Activated CD8-positive, alpha-beta memory T cell treated with anti-CD3 and anti-CD28 coated beads, Interleukin-2, amount 50 U/mL, for 4 hours (primary cell): ENCODE measurements around the gene NEK2.
"Not testable (repeated sequence)": the region's sequence is repeated elsewhere in the genome, so short reads cannot be mapped to it uniquely, and the experiment has no call there.

Experiments used
- DNase-seq: peaks from one replicate; pipeline ENCODE4 v3.0.0-alpha.2; 2020

Gene NEK2

DNA sequence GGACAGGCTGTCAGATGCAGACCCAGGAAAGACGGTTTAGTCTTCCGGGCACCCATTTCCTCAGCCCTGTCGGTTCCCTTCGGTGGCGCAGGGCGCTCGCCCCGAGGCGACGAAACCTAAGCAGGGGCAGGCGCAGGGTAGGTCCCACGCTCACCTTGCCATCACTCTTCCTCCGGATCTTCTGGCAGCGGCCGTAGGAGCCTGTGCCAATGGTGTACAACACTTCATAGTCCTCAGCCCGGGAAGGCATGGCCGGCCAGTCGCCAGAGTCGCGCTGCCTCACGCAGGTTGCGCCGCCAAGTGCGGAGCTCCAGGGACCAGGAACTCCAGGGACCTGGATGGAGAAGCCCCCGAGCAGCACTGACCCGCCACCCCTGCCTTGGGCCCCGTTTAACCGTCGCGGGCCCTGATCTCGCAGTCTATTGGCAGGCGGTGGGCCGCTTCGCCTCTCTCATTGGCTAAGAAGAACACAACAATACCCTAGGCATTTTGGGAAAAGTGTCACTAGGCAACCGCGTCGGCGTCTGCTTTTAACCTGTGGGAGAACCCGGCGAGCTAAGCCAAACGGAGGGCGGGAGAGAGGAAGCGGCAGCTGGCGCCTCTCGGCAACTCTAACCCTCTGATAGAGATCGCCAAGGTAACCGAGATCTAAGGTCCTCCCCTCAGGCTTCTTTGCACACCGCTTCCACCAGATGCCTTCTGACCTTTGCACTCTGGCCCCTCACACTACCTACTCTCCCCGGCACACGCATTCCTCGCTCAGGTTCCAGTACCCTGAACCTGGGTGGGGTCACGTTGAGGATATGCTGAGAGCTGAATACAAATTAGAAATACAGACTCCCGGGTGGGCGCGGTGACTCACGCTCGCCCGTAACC is at the start of gene NEK2:
Gene NEK2, minus strand, starts transcription at position 392 of the 876 bp plus-strand sequence. Its CDS starts 142 bp downstream, at position 250.
- DNase-seq: peak; percentile 79

GRCh38 chr1:211724687-211725196 is 49.3 kb upstream of the NEK2 start:
- DNase-seq: no peak

DNA sequence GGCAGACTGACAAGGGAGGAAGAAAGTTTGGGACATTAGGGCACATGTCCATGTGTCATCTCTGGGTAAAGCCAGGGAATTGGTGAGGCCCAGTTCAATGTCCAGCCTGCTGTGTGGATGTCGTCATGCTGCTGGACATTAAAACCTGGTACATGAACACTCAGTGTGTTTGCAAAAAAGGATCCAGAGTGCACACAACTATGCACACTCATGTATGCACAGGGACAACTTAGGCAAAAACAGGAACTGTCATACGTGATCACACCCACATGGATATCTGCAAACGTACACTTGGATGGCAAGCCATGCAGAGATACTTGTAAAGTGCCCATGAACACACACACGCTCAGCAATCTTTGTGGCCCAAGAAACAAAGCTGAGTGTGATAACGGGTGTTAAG is 47.9 kb upstream of the NEK2 start:
- DNase-seq: no peak

- no peak for DNase-seq
Observed at GRCh38 chr1:211722277-211723175, 47.1 kb upstream of the NEK2 start.

GRCh38 chr1:211716555-211716954 is 41.1 kb upstream of the NEK2 start:
- not testable (repeated sequence) for DNase-seq

- no peak for DNase-seq
Observed at GRCh38 chr1:211715971-211716370, 40.5 kb upstream of the NEK2 start.

DNA sequence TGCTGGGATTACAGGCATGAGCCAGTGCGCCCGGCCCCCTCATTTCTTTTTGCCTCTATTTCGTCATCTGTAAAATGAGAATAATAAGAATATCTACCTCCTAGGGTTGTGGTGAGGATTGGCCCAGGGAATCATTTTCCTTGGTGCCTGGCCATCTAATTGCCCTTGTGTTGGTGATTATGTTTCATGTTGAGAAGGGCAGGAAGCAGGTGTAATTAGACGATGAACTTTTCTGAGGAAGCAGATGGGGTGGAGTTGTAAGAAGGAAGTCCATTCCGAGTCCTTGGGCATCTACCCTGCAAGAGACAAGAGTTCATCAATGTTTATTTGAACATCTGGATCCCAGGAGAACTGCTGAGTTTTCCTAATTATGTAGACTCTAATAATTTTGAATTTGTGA is 38.7 kb upstream of the NEK2 start:
- DNase-seq: no peak

DNA sequence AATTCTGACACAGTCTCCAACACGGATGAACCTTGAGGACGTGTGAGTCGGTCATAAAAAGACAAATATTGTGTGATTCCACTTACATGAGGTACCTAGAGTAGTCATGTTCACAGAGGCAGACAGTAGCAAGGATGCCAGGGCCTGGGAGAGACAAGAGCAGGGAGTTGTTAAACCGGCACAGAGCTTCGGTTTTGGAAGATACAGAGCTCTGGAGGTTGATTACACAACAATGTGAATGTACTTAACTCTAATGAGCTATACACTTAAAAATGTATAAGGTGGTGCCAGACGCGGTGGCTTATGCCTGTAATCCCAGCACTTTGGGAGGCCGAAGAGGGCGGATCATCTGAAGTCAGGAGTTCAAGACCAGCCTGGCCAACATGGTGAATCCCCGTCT is 37.8 kb upstream of the NEK2 start:
- no peak for DNase-seq

DNA sequence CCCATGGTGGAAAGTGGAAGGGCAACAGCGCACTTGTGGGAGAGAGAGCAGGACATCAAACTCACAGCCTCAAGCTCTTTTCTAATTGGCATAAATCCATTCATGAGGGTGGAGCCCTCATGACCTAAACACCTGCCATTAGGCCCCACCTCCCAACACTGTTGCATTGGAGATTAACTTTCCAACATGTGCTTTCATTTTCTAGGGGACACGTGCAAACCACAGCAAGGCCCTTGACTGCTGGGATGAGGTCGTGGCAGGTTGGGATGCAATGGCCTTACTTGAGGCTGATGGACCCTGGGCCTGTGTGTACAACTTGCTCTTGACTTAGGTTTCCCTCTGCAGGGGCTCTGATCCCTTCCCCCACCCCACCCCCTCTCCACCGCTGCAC is 35.9 kb upstream of the NEK2 start:
- no peak for DNase-seq

DNA sequence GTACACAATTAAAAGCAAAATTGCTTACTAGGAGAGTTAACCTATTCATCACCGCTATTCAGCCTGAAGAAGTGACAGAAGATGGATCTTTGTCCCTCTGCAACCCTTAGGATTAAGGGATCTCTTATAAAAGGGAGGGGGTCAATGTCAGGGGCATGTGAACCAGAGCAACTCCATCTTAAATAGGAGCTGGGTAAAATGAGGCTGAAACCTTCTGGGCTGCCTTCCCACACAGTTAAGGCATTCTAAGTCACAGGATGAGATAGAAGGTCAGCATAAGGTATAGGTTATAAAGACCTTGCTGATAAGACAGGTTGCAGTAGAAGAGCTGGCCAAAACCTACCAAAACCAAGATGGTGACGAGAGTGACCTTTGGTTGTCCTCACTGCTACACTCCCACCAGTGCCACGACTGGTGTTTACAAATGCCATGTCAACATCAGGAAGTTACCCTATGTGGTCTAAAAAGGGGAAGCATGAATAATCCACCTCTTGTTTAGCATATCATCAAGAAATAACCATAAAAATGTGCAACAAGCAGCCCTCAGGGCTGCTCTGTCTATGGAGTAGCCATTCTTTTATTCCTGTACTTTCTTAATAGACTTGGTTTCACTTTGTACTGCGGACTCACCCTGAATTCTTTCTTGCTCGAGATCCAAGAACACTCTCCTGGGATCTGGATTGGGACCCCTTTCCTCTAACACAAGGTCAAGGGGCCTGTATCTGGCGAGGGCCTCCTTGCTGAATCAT is 35.3 kb upstream of the NEK2 start:
- no peak for DNase-seq

- no peak for DNase-seq
Observed at GRCh38 chr1:211708926-211709325, 33.5 kb upstream of the NEK2 start.

DNA sequence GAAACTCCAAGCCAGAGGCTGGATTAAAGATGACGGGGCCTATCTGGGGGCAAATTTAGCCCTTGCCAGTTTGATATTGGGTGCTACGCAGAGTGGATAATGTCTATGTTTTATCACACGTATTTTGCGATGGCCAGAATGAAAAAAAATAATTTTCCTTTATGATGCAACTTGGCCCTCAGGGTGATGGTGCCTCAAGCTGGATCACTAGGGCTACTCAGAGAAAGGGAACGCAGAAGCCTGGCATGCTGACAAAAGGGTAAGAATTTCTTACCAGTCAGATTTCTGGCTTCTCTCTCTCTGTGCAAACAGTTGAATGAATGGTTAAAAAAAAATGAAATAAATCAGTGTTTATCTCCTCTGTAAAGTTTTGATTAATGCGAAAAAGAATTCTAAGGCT is 32.6 kb upstream of the NEK2 start:
- DNase-seq: no peak

GRCh38 chr1:211705467-211706091 is 30.2 kb upstream of the NEK2 start:
- DNase-seq: no peak

DNA sequence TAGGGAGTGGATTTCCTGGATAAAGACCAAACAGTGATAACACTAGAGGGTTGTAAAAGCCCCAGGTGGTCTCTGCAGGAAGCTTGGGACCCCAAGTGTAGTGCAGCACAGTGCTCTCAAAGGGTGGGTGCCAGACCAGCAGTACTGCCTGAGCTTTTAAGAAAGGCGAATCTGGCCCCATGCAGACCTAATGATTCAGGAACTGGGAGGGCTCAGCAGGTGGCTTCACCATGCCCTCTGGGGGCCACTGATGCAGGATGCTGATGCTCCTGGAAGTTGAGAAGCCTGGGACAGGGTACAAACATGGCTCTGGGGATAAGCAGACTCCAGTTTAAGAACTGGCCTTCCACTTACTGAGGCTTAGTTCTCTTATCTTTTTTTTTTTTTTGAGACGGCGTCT is 29.1 kb upstream of the NEK2 start:
- no peak for DNase-seq

DNA sequence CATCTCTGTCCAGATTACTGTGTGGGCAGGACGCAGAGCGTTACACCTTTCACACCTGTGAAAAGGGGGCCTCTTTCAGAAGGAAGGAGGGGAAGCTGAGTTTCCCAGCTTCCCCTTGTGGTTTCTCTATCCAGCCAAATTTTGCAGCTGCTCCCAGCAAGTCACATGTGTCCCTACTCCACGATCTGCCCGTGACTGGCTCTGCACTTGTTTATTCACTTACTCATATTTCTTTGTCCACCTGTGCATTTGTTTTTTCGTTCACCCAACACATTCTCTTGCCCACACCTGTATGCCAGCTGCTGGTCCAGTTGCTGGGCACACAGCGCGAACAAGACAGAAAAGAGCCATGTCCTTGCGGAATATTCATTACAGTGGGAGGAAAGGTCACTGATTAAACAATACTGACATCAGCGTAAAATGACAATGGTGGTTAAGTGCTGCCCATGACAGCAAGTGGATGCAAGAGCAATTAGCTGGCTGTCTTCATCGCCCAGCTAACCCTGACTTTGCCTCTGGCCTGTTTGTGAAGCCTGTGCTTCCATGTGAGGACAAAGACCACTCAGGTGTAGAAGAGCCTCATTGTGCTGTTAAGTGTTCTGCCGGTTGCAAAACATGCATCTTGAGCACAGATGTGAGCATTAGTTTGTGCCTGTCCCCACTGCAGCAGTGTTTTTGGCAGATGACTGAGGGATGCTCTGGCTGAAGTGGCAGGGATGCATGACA is 28.6 kb upstream of the NEK2 start:
- no peak for DNase-seq

GRCh38 chr1:211701733-211702132 is 26.3 kb upstream of the NEK2 start:
- no peak for DNase-seq

DNA sequence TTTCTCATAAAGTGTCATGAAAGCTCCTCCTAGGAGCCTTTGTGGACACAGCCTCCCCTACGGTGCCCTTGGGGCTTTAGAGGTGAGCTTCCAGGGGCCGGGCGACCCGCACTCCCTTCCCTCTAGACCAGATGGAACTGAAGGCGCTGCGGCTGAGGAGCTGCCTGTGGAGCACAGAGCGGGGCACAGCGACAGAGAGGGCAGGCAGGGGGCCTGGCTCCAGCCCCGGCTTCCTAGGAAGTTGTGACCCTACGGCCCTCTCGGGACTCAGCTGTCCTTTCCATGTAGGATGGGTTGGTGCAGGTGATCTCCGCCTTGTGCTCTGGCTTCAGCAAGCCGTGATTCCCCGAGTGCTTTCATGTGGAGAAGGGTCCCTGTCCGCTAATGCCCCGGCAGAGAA is 23.6 kb upstream of the NEK2 start:
- DNase-seq: no peak

DNA sequence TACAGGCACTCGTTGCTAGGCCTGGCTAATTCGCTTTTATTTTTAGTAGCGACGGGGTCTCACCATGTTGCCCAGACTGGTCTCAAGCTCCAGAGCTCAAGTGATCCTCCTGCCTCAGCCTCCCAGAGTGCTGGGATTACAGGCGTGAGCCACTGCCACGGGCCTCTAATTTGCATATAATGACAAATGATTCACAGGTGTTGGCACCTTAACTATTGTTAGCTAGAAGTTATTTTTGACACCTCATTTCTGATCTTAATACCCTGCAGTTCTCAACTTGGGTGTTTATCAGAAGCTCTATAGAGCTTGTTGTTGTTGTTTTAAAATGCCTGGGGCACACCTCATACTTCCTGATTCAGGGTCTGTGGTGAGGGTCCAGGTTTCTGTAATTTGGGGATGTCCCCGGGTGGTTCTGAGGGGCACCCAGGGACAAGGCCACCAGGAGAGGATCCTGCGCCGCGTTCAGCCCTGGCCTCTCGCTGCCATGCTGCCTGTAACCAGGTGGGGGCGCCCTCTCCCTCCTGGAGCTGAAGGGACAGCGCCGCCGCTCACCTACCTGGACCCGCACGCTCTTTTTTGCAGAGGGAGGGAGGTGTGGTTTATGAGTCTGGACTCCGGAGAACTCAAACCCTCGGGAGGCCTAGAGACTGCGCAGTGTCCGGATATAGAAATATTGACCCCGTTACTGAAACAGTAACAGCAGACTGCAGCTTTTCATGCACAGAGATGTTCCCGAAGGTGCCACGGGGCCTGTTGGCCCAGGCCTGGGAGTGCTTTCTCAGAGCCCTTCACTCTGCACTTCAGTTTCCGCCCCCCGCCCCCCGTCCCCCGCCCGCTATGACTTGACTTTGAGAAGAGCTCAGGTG is 23.0 kb upstream of the NEK2 start:
- DNase-seq: peak; percentile 81

GRCh38 chr1:211697356-211697755 is 21.9 kb upstream of the NEK2 start:
- DNase-seq: no peak

GRCh38 chr1:211695135-211695816 is 19.9 kb upstream of the NEK2 start:
- no peak for DNase-seq
